ENCODE measurements around the gene SLC10A7. TPM values are rescaled to one million over a fixed set of nuclear protein-coding genes. Genes with fewer than 3 reads are reported as not detected.
A peak's percentile ranks its signal among the peaks of the same experiment; 100 is the strongest.
"Not testable (repeated sequence)": the region's sequence is repeated elsewhere in the genome, so short reads cannot be mapped to it uniquely, and the experiment has no call there.

Gene SLC10A7
- total RNA-seq, 8 experiments from 2014 or later, result 4.8 to 11.6 (median 9.3) TPM

GRCh38 chr4:146367347-146367746 lies 154.4 kb downstream of the SLC10A7 start:
- no peak for ATAC-seq (replicated peaks in 6 of 8)
- H3K4me1 ChIP-seq (replicated peaks in 1 of 2), result peaks cover 6 to 10% of the 10 kb centered on the region in 2 donors
- H3K4me3 ChIP-seq, result no peak overlapping the region
- in situ Hi-C loops (cut with MboI; ENCODE audit: low pct_unique_long_range_greater_than_20kb in 2 of 9, low sequenced_read_pairs in 9 of 9, unreplicated experiment in 9 of 9), result no loop called here
- WGBS, 10 experiments, result 40 to 100% (median 81%) methylated on average over 1 of the region's 1 CpG
- H3K27ac ChIP-seq, result no peak overlapping the region

DNA sequence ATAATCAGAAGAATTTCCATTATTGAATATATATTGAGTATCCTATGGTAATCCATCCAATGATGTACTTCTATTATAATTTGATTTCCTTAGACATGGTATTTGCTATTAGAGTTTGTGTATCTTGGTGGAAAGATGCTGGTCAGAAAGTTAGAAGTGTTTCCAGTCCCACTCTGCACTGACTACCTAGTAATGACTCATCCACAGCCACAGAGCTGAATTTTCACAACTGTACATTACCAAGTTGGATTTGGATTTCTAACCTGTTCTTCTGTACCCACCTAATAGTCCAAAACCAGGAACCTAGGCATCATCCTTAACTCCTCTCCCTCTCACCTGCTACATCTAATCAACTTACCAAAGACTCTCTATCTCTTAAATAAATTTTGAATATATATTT lies 162.0 kb downstream of the SLC10A7 start:
- no peaks in the 10 kb centered on the region for H3K4me1 ChIP-seq (replicated peaks in 1 of 2)
- H3K4me3 ChIP-seq, result no peak overlapping the region
- H3K27ac ChIP-seq, result no peak overlapping the region
- in situ Hi-C loops (cut with MboI; ENCODE audit: low pct_unique_long_range_greater_than_20kb in 2 of 9, low sequenced_read_pairs in 9 of 9, unreplicated experiment in 9 of 9), result no loop called here
- no peak for ATAC-seq (replicated peaks in 6 of 8)

GRCh38 chr4:146350114-146350513 lies 171.6 kb downstream of the SLC10A7 start:
- in situ Hi-C loops (cut with MboI; ENCODE audit: low pct_unique_long_range_greater_than_20kb in 2 of 9, low sequenced_read_pairs in 9 of 9, unreplicated experiment in 9 of 9), result not testable (repeated sequence)
- H3K4me3 ChIP-seq, result peak overlapping the region in 3 of 5 donors; percentile 26 to 36 (median 27)
- WGBS, 10 experiments, result no CpG with 5 or more reads among the region's 26 CpGs

GRCh38 chr4:146349306-146349705 lies 172.4 kb downstream of the SLC10A7 start:
- H3K4me3 ChIP-seq, result no peak overlapping the region
- in situ Hi-C loops (cut with MboI; ENCODE audit: low pct_unique_long_range_greater_than_20kb in 2 of 9, low sequenced_read_pairs in 9 of 9, unreplicated experiment in 9 of 9), result loop anchor here in 6 of 9 experiments (25.0 kb wide), 2 partner anchors 563 to 738 kb away; no protein-coding TSS in a partner anchor
- H3K27ac ChIP-seq, result no peak overlapping the region
- no peak for ATAC-seq (replicated peaks in 6 of 8)
- H3K4me1 ChIP-seq (replicated peaks in 1 of 2), result peaks cover 6 to 8% of the 10 kb centered on the region in 2 donors

More at GRCh38 chr4:146350114-146350513, 171.6 kb downstream of the SLC10A7 start:
- ATAC-seq (replicated peaks in 6 of 8); H3K27ac ChIP-seq; H3K4me1 ChIP-seq (replicated peaks in 1 of 2): not testable (repeated sequence)

DNA sequence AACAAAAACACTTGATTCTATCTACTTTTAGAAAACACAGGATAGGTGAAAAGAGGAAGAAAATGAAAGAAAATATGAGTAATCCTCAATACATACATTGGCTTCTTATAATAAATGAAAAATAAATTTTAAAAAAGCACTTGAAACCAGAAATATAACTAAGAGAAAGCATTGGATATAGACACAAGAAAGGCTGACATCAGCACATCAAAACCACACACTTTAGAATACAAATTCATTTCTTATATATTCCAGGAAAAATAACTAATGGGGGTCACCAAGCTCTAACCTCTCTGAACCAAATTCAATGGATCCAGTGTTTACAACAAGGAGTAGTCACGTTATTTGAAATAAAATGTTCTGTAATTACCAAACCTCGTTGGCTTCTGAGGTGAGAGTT lies 173.9 kb downstream of the SLC10A7 start:
- in situ Hi-C loops (cut with MboI; ENCODE audit: low pct_unique_long_range_greater_than_20kb in 2 of 9, low sequenced_read_pairs in 9 of 9, unreplicated experiment in 9 of 9), result loop anchor here in 6 of 9 experiments (25.0 kb wide), 2 partner anchors 564 to 739 kb away; no protein-coding TSS in a partner anchor
- WGBS, 10 experiments, result 27 to 86% (median 67%) methylated on average over 1 to 2 of the region's 2 CpGs; no CpG with 5 or more reads in 1 of the 10 experiments
- Histone ChIP-seq H3K4me3 (no peak overlapping the region), H3K27ac (no peak overlapping the region), H3K4me1 (replicated peaks in 1 of 2) (peaks cover 6 to 8% of the 10 kb centered on the region in 2 donors)
- ATAC-seq (replicated peaks in 6 of 8), result no peak

- Histone ChIP-seq H3K4me1 (replicated peaks in 1 of 2) (peaks cover 6 to 8% of the 10 kb centered on the region in 2 donors), H3K27ac (no peak overlapping the region), H3K4me3 (no peak overlapping the region)
- no peak for ATAC-seq (replicated peaks in 6 of 8)
- in situ Hi-C loops (cut with MboI; ENCODE audit: low pct_unique_long_range_greater_than_20kb in 2 of 9, low sequenced_read_pairs in 9 of 9, unreplicated experiment in 9 of 9), result loop anchor here in 6 of 9 experiments (25.0 kb wide), 2 partner anchors 566 to 741 kb away; no protein-coding TSS in a partner anchor
- 0 to 100% (median 78%) methylated on average over 1 of the region's 1 CpG; no CpG with 5 or more reads in 1 of the 10 experiments for WGBS, 10 experiments
Observed at GRCh38 chr4:146346276-146346675, 175.5 kb downstream of the SLC10A7 start.

GRCh38 chr4:146343776-146344175 lies 178.0 kb downstream of the SLC10A7 start:
- WGBS, 10 experiments, result 60 to 100% (median 87%) methylated on average over 1 to 3 of the region's 3 CpGs
- Histone ChIP-seq H3K27ac (no peak overlapping the region), H3K4me1 (replicated peaks in 1 of 2) (peaks cover 6 to 8% of the 10 kb centered on the region in 2 donors), H3K4me3 (no peak overlapping the region)
- no peak for ATAC-seq (replicated peaks in 6 of 8)
- in situ Hi-C loops (cut with MboI; ENCODE audit: low pct_unique_long_range_greater_than_20kb in 2 of 9, low sequenced_read_pairs in 9 of 9, unreplicated experiment in 9 of 9), result loop anchor here in 6 of 9 experiments (25.0 kb wide), 2 partner anchors 569 to 744 kb away; no protein-coding TSS in a partner anchor

- in situ Hi-C loops (cut with MboI; ENCODE audit: low pct_unique_long_range_greater_than_20kb in 2 of 9, low sequenced_read_pairs in 9 of 9, unreplicated experiment in 9 of 9), result loop anchor here in 6 of 9 experiments (25.0 kb wide), 2 partner anchors 569 to 744 kb away; no protein-coding TSS in a partner anchor
- Histone ChIP-seq H3K4me3 (no peak overlapping the region), H3K4me1 (replicated peaks in 1 of 2) (peaks cover 4 to 8% of the 10 kb centered on the region in 2 donors), H3K27ac (no peak overlapping the region)
- ATAC-seq (replicated peaks in 6 of 8), result no peak
Observed at GRCh38 chr4:146343199-146343598, 178.5 kb downstream of the SLC10A7 start.

DNA sequence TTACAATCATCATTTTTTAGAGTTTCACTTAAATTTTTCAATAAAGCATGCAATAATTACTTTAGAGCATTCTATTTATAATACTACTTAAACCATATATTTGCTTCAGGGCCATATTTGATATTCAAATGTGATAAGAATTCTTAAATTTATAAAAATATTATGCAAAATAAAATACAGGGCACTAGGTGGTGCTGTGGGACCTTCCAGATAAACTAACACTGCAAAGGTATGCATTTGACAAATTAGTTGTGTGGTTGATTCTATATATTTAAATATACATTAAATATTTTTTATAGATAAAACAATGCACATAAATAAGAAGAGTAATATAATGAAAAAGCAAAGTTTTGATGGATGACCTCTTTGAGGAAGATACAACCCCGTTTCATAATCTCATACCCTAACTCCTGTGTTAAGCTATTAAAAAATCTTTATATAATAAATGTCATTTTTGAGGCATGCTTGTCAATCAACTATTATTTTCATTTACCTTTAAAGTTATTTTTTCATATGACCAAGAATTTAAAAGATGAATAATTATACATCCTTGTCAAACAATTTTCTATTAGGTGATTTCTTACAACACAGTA lies 179.0 kb downstream of the SLC10A7 start:
- Histone ChIP-seq H3K4me3 (no peak overlapping the region), H3K4me1 (replicated peaks in 1 of 2) (peaks cover 0 to 3% of the 10 kb centered on the region in 2 donors), H3K27ac (no peak overlapping the region)
- in situ Hi-C loops (cut with MboI; ENCODE audit: low pct_unique_long_range_greater_than_20kb in 2 of 9, low sequenced_read_pairs in 9 of 9, unreplicated experiment in 9 of 9), result loop anchor here in 6 of 9 experiments (25.0 kb wide), 2 partner anchors 570 to 745 kb away; no protein-coding TSS in a partner anchor
- no peak for ATAC-seq (replicated peaks in 6 of 8)
- 69 to 100% (median 100%) methylated on average over 1 of the region's 1 CpG; no CpG with 5 or more reads in 1 of the 10 experiments for WGBS, 10 experiments

- in situ Hi-C loops (cut with MboI; ENCODE audit: low pct_unique_long_range_greater_than_20kb in 2 of 9, low sequenced_read_pairs in 9 of 9, unreplicated experiment in 9 of 9), result loop anchor here in 6 of 9 experiments (25.0 kb wide), 2 partner anchors 572 to 747 kb away; no protein-coding TSS in a partner anchor
- no peak overlapping the region for H3K4me3 ChIP-seq
- H3K4me1 ChIP-seq (replicated peaks in 1 of 2), result no peaks in the 10 kb centered on the region
- peak in 3 of 8 experiments; percentile 32 to 53 (median 41) for ATAC-seq (replicated peaks in 6 of 8)
- no peak overlapping the region for H3K27ac ChIP-seq
Observed at GRCh38 chr4:146340798-146341197, 180.9 kb downstream of the SLC10A7 start.

GRCh38 chr4:146338512-146338911 lies 183.2 kb downstream of the SLC10A7 start:
- in situ Hi-C loops (cut with MboI; ENCODE audit: low pct_unique_long_range_greater_than_20kb in 2 of 9, low sequenced_read_pairs in 9 of 9, unreplicated experiment in 9 of 9), result loop anchor here in 6 of 9 experiments (25.0 kb wide), 2 partner anchors 574 to 749 kb away; no protein-coding TSS in a partner anchor
- Histone ChIP-seq H3K27ac (no peak overlapping the region), H3K4me3 (no peak overlapping the region), H3K4me1 (replicated peaks in 1 of 2) (no peaks in the 10 kb centered on the region)
- ATAC-seq (replicated peaks in 6 of 8), result no peak

GRCh38 chr4:146336410-146336807 lies 185.3 kb downstream of the SLC10A7 start:
- Histone ChIP-seq H3K4me3 (no peak overlapping the region), H3K27ac (no peak overlapping the region), H3K4me1 (replicated peaks in 1 of 2) (no peaks in the 10 kb centered on the region)
- in situ Hi-C loops (cut with MboI; ENCODE audit: low pct_unique_long_range_greater_than_20kb in 2 of 9, low sequenced_read_pairs in 9 of 9, unreplicated experiment in 9 of 9), result loop anchor here in 6 of 9 experiments (25.0 kb wide), 2 partner anchors 576 to 751 kb away; no protein-coding TSS in a partner anchor
- WGBS, 10 experiments, result 0 to 91% (median 75%) methylated on average over 1 of the region's 1 CpG; no CpG with 5 or more reads in 2 of the 10 experiments
- ATAC-seq (replicated peaks in 6 of 8), result peak in 1 of 8 experiments; percentile 35

- ATAC-seq (replicated peaks in 6 of 8), result no peak
- no peak overlapping the region for H3K27ac ChIP-seq
- H3K4me3 ChIP-seq, result no peak overlapping the region
- in situ Hi-C loops (cut with MboI; ENCODE audit: low pct_unique_long_range_greater_than_20kb in 2 of 9, low sequenced_read_pairs in 9 of 9, unreplicated experiment in 9 of 9), result loop anchor here in 6 of 9 experiments (25.0 kb wide), 2 partner anchors 576 to 751 kb away; no protein-coding TSS in a partner anchor
- no peaks in the 10 kb centered on the region for H3K4me1 ChIP-seq (replicated peaks in 1 of 2)
- WGBS, 10 experiments, result 71 to 100% (median 94%) methylated on average over 1 to 3 of the region's 3 CpGs
Observed at GRCh38 chr4:146335763-146336409, 185.9 kb downstream of the SLC10A7 start.
